RWPE1 (cell line): Measurements from ENCODE around the gene CCDC78.

Experiments used
- CTCF ChIA-PET: fragments of 350-600 bp; sonication (Branson Sonifier 250); formaldehyde crosslinking; extraction: SDS; loops from one replicate; lab custom pipeline; 2021; lab: Yijun Ruan, JAX
- POLR2A ChIA-PET: fragments of 400-600 bp; formaldehyde crosslinking; extraction: SDS; loops from one replicate; lab custom pipeline; 2020; ENCODE audit warnings: antibody characterized with exemption; ENCODE audit not compliant: low non-redundant PET; lab: Yijun Ruan, JAX
- DNase-seq: peaks from one replicate; pipeline ENCODE4 v3.0.0; 2012; ENCODE audit warnings: low spot score
- H3K27ac ChIP-seq: fragments of 450-650 bp; 2 replicates; pipeline ENCODE4 v1.5.1; 2017
- CTCF ChIP-seq: fragments of 450-650 bp; conservative IDR thresholded peaks from 2 replicates; pipeline ENCODE4 v1.5.1; 2017; ENCODE audit warnings: low read depth, mild to moderate bottlenecking

Gene CCDC78

GRCh38 chr16:726438-727290, at the start of gene CCDC78, which contains the start of gene HAGHL:
Gene CCDC78 (minus strand): TSS chr16:726443. CDS start chr16:726367, 76 bp downstream.
Gene HAGHL (plus strand): TSS chr16:727106. CDS start chr16:727510, 404 bp downstream.
- peak within 1 kb of the TSS; percentile 95 for H3K27ac ChIP-seq
- no peak for DNase-seq
- CTCF ChIA-PET: interaction anchor here (0.6 to 1.3 kb wide), 3 partner anchors 15 to 59 kb away, joined by 3 to 6 read pairs (median 3); no protein-coding TSS in a partner anchor
- POLR2A ChIA-PET: no interaction called here
- no peak for TF ChIP-seq CTCF

GRCh38 chr16:775236-775796, 49.1 kb upstream of the CCDC78 start:
- TF ChIP-seq CTCF: no peak
- POLR2A ChIA-PET: no interaction called here
- no peak overlapping the region for H3K27ac ChIP-seq
- no peak for DNase-seq
- CTCF ChIA-PET: no interaction called here

DNA sequence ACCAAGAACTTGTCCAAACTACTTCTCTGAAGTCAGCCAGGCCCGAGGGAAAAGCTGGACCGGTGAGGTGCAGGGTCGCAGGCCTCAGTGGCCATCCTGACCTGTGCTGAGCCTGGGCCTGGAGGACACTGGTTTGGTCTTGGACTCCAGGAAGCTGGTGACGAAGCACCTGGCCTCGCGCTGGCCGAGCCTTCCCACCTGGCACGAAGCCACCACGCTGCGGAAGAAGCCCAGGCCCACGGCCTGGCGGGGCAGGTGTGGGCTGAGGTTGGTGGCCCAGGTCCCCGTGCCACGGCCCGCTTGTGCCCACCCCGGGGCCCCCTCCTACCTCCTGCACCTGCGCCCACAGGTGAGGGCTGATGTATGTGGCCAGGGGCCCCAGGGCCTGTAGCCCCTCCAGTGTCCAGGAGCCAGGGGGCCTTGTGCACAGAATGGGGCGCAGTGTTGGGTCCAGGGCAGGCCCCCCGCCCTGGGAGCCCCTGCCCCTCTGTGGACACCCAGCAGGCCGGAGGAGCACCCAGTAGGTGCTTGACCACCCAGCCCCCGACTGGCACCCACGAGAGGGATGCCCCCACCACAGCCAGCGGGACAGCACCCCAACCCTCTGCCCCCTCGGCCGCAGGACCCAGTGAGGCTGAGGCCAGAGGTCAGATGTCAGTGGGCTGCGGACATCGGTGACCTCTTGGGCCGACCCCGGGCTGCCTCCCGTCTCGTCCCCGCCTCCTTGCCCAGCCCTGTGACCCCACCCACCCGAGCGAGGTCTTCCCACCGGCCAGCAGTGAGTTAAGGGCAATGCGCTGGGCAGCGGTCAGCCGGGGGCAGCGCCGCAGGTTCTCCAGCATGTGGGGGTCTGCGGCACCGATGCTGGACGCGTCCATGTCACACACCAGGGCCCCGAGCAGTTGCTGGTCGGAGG, 48.1 kb upstream of the CCDC78 start:
- H3K27ac ChIP-seq: no peak overlapping the region
- no peak for DNase-seq
- ChIA-PET CTCF (interaction anchor here (0.6 kb wide), 1 partner anchor 126 kb away, joined by 3 read pairs; no protein-coding TSS in a partner anchor), POLR2A (no interaction called here)
- TF ChIP-seq CTCF: no peak

DNA sequence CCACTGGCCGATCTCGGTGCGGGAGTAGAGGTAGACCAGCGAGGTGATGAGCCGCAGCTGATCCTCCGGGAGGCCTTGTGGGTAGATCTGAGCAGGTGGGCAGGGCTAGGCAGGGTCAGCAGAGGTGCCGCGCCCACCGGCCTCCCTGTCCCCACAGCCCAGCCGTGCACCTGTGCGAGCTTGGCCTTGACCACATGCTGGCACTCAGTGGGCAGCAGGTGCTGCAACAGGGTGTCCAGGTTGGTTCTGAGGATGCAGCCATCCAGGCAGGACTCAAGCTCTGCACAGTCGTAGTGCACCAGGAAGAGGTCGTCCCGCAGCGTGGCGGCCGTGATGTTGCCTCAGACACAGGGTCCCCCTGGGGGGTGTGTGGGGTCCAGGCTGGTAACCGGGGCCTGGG, 46.7 kb upstream of the CCDC78 start:
- no peak for DNase-seq
- H3K27ac ChIP-seq: no peak overlapping the region
- POLR2A ChIA-PET: no interaction called here
- CTCF ChIA-PET: interaction anchor here (0.6 kb wide), 1 partner anchor 27 kb away, joined by 3 read pairs; no protein-coding TSS in a partner anchor
- no peak for TF ChIP-seq CTCF

- no peak for TF ChIP-seq CTCF
- DNase-seq: no peak
- ChIA-PET POLR2A (no interaction called here), CTCF (interaction anchor here (2.7 kb wide), 1 partner anchor 15 kb away, joined by 7 read pairs; no protein-coding TSS in a partner anchor)
- H3K27ac ChIP-seq: no peak overlapping the region
Measured at GRCh38 chr16:770411-770810, 44.2 kb upstream of the CCDC78 start.
